ENCODE data around the gene PDZD7.

Gene PDZD7

DNA sequence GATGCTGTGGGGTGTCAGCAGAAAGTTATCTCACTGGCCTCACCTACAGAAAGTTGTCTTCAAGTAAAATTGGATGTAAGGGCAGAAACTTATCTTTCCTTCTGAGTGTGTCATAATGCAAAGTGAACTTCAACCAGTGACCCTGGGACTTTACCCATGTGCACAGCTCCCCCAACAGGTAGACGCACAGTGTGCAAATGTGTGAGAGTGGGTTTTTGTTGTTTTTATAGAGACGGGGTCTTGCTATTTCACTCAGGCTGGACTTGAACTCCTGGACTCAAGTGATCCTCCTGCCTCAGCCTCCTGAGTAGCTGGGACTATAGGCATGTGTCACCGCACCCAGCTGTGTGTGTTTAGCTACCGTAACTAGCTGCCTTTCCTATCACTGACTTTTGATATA is 24.5 kb upstream of the PDZD7 start:
- Mint-ChIP-seq H3K4me1 (ENCODE audit: low read depth in 2 of 2) (peaks cover 12 to 14% of the 10 kb centered on the region in 2 donors), H3K27me3 (peaks cover 8 to 12% of the 10 kb centered on the region in 2 donors), H3K9me3 (no peaks in the 10 kb centered on the region), H3K27ac (no peak overlapping the region), H3K36me3 (ENCODE audit: insufficient read depth) (peaks cover 6% of the 10 kb centered on the region), H3K4me3 (no peak overlapping the region)
- ATAC-seq (replicated peaks) = no peak
- DNase-seq = no peak

GRCh38 chr10:101054876-101055275 is 23.9 kb upstream of the PDZD7 start:
- H3K27ac Mint-ChIP-seq = no peak overlapping the region
- no peak for ATAC-seq (replicated peaks)
- H3K4me3 Mint-ChIP-seq = no peak overlapping the region
- peaks cover 11 to 13% of the 10 kb centered on the region in 2 donors for H3K4me1 Mint-ChIP-seq (ENCODE audit: low read depth in 2 of 2)
- peaks cover 1% of the 10 kb centered on the region for H3K36me3 Mint-ChIP-seq (ENCODE audit: insufficient read depth)
- peaks cover 11 to 17% of the 10 kb centered on the region in 2 donors for H3K27me3 Mint-ChIP-seq
- DNase-seq = no peak
- H3K9me3 Mint-ChIP-seq = no peaks in the 10 kb centered on the region

DNA sequence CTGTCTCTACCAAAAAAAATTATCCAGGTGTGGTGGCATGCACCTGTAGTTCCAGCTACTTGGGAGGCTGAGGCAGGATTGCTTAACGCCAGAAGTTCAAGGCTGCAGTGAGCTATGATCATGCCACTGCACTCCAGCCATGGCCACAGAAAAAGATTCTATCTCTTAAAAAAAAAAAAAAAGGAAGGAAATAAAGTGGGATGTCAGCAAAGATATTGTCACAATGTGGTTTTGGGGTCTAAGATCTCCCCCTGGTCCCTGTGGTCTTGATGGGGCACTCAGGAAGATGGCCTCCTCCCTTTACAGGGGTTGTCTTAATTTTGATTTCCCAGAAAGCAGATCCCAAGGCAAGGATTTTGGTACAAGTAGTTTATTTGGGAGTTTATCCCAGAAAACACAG is 23.4 kb upstream of the PDZD7 start:
- no peak for DNase-seq
- H3K4me1 Mint-ChIP-seq (ENCODE audit: low read depth in 2 of 2) = peaks cover 10 to 15% of the 10 kb centered on the region in 2 donors
- peaks cover 17 to 22% of the 10 kb centered on the region in 2 donors for H3K27me3 Mint-ChIP-seq
- no peak overlapping the region for H3K4me3 Mint-ChIP-seq
- H3K9me3 Mint-ChIP-seq = no peaks in the 10 kb centered on the region
- peaks cover 2% of the 10 kb centered on the region for H3K36me3 Mint-ChIP-seq (ENCODE audit: insufficient read depth)
- H3K27ac Mint-ChIP-seq = no peak overlapping the region
- no peak for ATAC-seq (replicated peaks)

- DNase-seq (no peak), ATAC-seq (replicated peaks) (no peak)
- Mint-ChIP-seq H3K9me3 (no peaks in the 10 kb centered on the region), H3K4me1 (ENCODE audit: low read depth in 2 of 2) (peaks cover 9 to 20% of the 10 kb centered on the region in 2 donors), H3K27me3 (peaks cover 25 to 31% of the 10 kb centered on the region in 2 donors), H3K27ac (no peak overlapping the region), H3K4me3 (no peak overlapping the region), H3K36me3 (ENCODE audit: insufficient read depth) (peaks cover 5% of the 10 kb centered on the region)
These were observed 22.6 kb upstream of the PDZD7 start for GRCh38 chr10:101053516-101053915.

DNA sequence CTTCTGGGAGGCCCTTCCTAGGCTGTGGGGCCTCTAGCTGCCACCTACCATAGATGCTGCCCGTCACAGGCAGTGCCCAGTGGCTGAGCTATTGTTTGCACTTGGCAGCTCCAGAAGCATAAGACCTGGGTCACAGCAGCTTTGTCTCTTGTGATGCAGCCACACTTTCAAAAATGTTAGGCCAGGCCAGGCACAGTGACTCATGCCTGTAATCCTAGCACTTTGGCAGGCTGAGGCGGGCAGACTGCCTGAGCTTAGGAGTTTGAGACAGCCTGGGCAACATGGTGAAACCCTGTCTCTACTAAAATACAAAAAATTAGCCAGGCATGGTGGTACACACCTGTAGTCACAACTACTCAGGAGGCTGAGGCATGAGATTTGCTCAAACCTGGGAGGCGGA is 21.4 kb upstream of the PDZD7 start:
- no peak for DNase-seq
- H3K27me3 Mint-ChIP-seq = peaks cover 35 to 43% of the 10 kb centered on the region in 2 donors
- H3K9me3 Mint-ChIP-seq = no peaks in the 10 kb centered on the region
- H3K36me3 Mint-ChIP-seq (ENCODE audit: insufficient read depth) = peaks cover 5% of the 10 kb centered on the region
- no peak for ATAC-seq (replicated peaks)
- H3K4me3 Mint-ChIP-seq = no peak overlapping the region
- H3K4me1 Mint-ChIP-seq (ENCODE audit: low read depth in 2 of 2) = peaks cover 11 to 20% of the 10 kb centered on the region in 2 donors
- no peak overlapping the region for H3K27ac Mint-ChIP-seq

DNA sequence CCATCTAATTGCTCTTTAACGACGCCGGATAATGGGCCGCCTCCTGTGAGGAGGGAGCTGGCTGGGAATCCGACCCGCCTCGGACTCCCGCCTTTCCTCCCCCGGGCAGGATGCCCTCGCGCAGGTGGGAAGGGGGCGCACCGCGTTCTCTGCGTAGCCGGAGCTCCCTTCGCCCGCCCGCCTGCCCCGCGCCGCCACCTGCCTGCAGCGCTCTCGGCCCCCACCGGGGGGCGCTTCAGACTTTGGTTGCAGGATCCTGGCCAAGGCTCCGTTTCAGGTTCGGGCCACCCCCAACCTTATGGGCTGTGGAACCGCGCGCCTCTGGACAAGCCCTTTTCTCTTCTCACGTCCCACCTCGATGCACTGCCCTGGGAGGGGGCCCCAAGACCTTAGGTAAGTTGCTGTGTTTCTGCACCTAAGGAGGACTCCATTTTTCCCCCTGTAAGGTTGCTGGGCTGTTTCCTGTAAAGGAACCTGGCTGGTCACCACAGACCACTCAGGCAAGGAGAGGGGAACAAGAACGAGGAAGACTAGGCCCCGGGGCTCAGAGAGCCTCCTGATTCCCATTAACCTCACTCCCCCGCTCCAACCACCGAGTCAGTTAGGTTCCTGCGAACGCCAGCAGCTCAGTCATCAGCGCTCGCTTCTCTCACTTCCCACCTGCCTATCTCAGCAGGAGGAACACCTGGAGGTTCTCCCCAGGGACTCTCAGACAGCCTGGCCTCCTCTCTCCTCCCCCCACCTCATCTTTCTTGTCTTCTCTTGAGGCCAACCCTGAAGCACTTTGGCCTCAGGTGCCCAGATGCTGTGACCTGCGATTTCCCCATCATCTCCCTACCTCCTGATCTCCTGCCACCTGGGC is 19.5 kb upstream of the PDZD7 start:
- ATAC-seq (replicated peaks) = peak; percentile 93
- H3K4me3 Mint-ChIP-seq = peak overlapping the region; percentile 22 to 70
- H3K27ac Mint-ChIP-seq = peak overlapping the region in 1 of 2 donors; percentile 75
- H3K4me1 Mint-ChIP-seq (ENCODE audit: low read depth in 2 of 2) = peaks cover 11 to 20% of the 10 kb centered on the region in 2 donors
- peak; percentile 76 to 85 (median 84) for DNase-seq
- peaks cover 42 to 55% of the 10 kb centered on the region in 2 donors for H3K27me3 Mint-ChIP-seq
- H3K9me3 Mint-ChIP-seq = no peaks in the 10 kb centered on the region
- H3K36me3 Mint-ChIP-seq (ENCODE audit: insufficient read depth) = peaks cover 5% of the 10 kb centered on the region

GRCh38 chr10:101047961-101048892 is 17.3 kb upstream of the PDZD7 start:
- Mint-ChIP-seq H3K27me3 (peaks cover 42 to 55% of the 10 kb centered on the region in 2 donors), H3K9me3 (no peaks in the 10 kb centered on the region), H3K4me3 (no peak overlapping the region), H3K27ac (no peak overlapping the region), H3K4me1 (ENCODE audit: low read depth in 2 of 2) (peaks cover 15 to 24% of the 10 kb centered on the region in 2 donors), H3K36me3 (ENCODE audit: insufficient read depth) (peaks cover 5% of the 10 kb centered on the region)
- no peak for ATAC-seq (replicated peaks)
- DNase-seq = no peak

DNA sequence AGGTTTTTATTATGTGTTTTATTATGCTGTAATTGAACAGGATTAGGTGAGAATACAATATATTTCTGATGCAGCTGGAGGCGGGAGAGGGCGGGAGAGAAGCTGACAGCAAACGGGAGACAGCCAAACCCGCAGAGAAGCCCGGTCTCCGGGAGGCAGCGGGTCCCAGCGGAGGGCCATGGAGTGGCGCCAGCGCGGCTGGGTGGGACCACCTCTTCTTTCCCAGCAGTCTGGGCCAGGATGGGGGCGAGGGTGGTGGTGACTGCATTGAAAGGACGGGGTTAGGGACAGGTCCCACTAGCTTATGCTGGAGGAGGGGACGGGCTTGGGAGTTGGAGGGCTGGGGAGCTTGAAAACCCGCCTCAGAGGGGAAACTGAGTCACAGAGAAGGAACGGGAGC is 16.3 kb upstream of the PDZD7 start:
- ATAC-seq (replicated peaks) (no peak), DNase-seq (no peak)
- H3K9me3 Mint-ChIP-seq = no peaks in the 10 kb centered on the region
- H3K36me3 Mint-ChIP-seq (ENCODE audit: insufficient read depth) = peaks cover 10% of the 10 kb centered on the region
- H3K27ac Mint-ChIP-seq = no peak overlapping the region
- H3K4me1 Mint-ChIP-seq (ENCODE audit: low read depth in 2 of 2) = peaks cover 24 to 34% of the 10 kb centered on the region in 2 donors
- no peak overlapping the region for H3K4me3 Mint-ChIP-seq
- peaks cover 42 to 55% of the 10 kb centered on the region in 2 donors for H3K27me3 Mint-ChIP-seq

DNA sequence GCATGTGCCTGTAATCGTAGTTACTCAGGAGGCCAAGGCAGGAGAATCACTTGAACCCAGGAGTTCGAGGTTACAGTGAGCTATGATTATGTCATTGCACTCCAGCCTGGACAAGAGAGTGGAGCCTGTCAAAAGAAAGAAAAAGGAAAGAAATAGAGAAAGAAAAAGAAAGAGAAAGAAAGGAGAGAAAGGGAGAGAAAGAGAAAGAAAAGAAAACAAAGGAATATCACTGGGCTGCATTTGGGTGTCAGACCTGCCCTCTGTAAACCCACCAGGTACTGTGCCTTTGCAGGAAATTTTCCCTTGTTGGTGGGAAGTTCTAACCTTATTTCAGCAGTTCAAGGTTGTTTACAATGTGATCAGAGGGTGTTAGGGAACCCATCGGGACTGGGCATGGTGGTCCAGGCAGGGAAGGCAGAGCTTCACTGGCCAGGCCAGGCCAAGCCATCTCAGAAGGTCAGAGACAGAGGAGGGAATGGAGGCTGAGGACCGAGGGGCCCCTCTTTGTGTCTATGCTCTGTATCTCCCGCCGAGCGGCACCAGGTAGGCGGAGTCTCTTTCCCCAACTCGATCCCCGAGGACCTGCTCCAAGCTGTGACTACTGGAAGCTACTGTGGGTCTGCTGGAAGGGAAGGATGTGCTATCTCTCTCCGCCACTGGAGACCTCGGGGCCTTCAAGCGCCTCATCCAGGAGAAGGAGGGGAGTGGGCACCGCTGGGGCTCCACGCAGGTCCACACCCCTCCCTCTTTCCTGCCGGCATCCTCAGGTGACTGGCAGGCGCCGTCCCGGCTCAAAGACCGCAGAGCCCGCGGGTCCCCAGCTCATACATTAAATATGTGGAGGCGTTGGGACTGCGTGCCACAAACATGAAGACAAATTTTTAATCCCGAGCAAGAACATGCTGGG is 15.7 kb upstream of the PDZD7 start:
- Mint-ChIP-seq H3K36me3 (ENCODE audit: insufficient read depth) (peaks cover 10% of the 10 kb centered on the region), H3K27ac (no peak overlapping the region), H3K27me3 (peaks cover 42 to 55% of the 10 kb centered on the region in 2 donors), H3K9me3 (no peaks in the 10 kb centered on the region), H3K4me1 (ENCODE audit: low read depth in 2 of 2) (peaks cover 28 to 36% of the 10 kb centered on the region in 2 donors), H3K4me3 (no peak overlapping the region)
- DNase-seq (no peak), ATAC-seq (replicated peaks) (no peak)

DNA sequence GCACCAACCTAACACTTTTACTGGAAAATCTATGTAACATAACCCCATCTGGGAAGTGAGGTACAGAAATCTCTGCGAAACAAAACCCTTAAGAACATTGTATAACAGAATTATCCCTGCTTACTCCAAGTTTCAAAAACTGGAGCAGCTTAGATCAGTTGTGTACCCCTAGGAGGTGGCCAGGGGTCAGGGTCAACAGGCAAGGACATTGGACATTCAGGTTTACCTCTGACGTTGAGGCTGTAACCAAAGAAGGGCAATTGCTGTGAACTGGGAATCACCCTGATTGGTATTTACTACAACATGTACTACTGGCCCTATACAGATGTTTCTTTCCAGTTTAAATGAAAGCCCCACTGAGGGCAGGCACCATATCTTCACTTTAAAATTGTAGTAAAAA is 13.2 kb upstream of the PDZD7 start:
- Mint-ChIP-seq H3K4me1 (ENCODE audit: low read depth in 2 of 2) (peaks cover 24 to 28% of the 10 kb centered on the region in 2 donors), H3K4me3 (no peak overlapping the region), H3K27me3 (peaks cover 23 to 30% of the 10 kb centered on the region in 2 donors), H3K9me3 (no peaks in the 10 kb centered on the region), H3K36me3 (ENCODE audit: insufficient read depth) (peaks cover 12% of the 10 kb centered on the region), H3K27ac (no peak overlapping the region)
- no peak for DNase-seq
- no peak for ATAC-seq (replicated peaks)

- Mint-ChIP-seq H3K4me1 (ENCODE audit: low read depth in 2 of 2) (peaks cover 23 to 24% of the 10 kb centered on the region in 2 donors), H3K27ac (peak overlapping the region; percentile 92 to 98), H3K27me3 (peaks cover 15 to 22% of the 10 kb centered on the region in 2 donors), H3K4me3 (peak overlapping the region; percentile 98 to 99), H3K36me3 (ENCODE audit: insufficient read depth) (peaks cover 16% of the 10 kb centered on the region), H3K9me3 (no peaks in the 10 kb centered on the region)
- ATAC-seq (replicated peaks) (no peak), DNase-seq (no peak)
These were observed 12.4 kb upstream of the PDZD7 start for GRCh38 chr10:101043363-101043707.

- ATAC-seq (replicated peaks) (peak; percentile 80), DNase-seq (peak; percentile 61 to 69 (median 68))
- Mint-ChIP-seq H3K36me3 (ENCODE audit: insufficient read depth) (peaks cover 21% of the 10 kb centered on the region), H3K4me3 (peak overlapping the region; percentile 98 to 99), H3K4me1 (ENCODE audit: low read depth in 2 of 2) (peaks cover 23% of the 10 kb centered on the region in 2 donors), H3K9me3 (no peaks in the 10 kb centered on the region), H3K27ac (peak overlapping the region; percentile 92 to 98), H3K27me3 (peaks cover 10 to 17% of the 10 kb centered on the region in 2 donors)
These were observed 11.9 kb upstream of the PDZD7 start for GRCh38 chr10:101042667-101043362.
